H1 (cell line): ENCODE results near the gene PPFIBP2. TPM values are rescaled to one million over a fixed set of nuclear protein-coding genes. Genes with fewer than 3 reads are reported as not detected.

Experiments
- CTCF ChIA-PET: fragments of 300-600 bp; sonication (Branson Sonifier 250); formaldehyde crosslinking; loops from one replicate; lab custom pipeline; 2021; ENCODE audit not compliant: partially characterized antibody; lab: Charles Lee
- POLR2A ChIA-PET: fragments of 300-600 bp; sonication (Branson Sonifier 250); formaldehyde crosslinking; loops from one replicate; lab custom pipeline; 2021; ENCODE audit warnings: inconsistent platforms; ENCODE audit not compliant: partially characterized antibody; lab: Charles Lee
- DNase-seq, 2 experiments: peaks; one replicate each; pipeline versions ENCODE4 v3.0.0 to v3.0.0-alpha.2; 2010 to 2022; ENCODE audit warnings: low spot score in 2 of 2, low read depth in 1 of 2, mixed read lengths in 1 of 2
- FAIRE-seq: peaks from 2 replicates; lab custom pipeline; 2011; peaks lifted over from hg19 to GRCh38; lab: Jason Lieb, UNC
- H2AFZ ChIP-seq: 2 replicates; pipeline ENCODE4 v1.8.1; 2012; ENCODE audit warnings: low read length, inconsistent platforms
- H2AK5ac ChIP-seq: 2 replicates; pipeline ENCODE4 v1.6.1; 2013; ENCODE audit warnings: low read depth, low read length
- H2BK120ac ChIP-seq: replicated peaks from 2 replicates; pipeline ENCODE3; 2013; ENCODE audit warnings: low read depth, low read length, inconsistent platforms
- H2BK12ac ChIP-seq: 2 replicates; pipeline ENCODE4 v1.6.1; 2013; ENCODE audit warnings: low read depth, low read length
- H2BK15ac ChIP-seq: 2 replicates; pipeline ENCODE4 v1.6.1; 2013; ENCODE audit warnings: low read length
- H2BK20ac ChIP-seq: 2 replicates; pipeline ENCODE4 v1.6.1; 2013; ENCODE audit warnings: low read length
- H2BK5ac ChIP-seq: 2 replicates; pipeline ENCODE4 v1.6.1; 2013; ENCODE audit warnings: low read depth, low read length
- H3K14ac ChIP-seq: 2 replicates; pipeline ENCODE4 v1.6.1; 2013; ENCODE audit warnings: inconsistent platforms; ENCODE audit not compliant: insufficient read length
- H3K18ac ChIP-seq: 2 replicates; pipeline ENCODE4 v1.6.1; 2013; ENCODE audit warnings: low read length; ENCODE audit errors: extremely low read depth
- H3K23ac ChIP-seq: 2 replicates; pipeline ENCODE4 v1.6.1; 2013; ENCODE audit warnings: inconsistent platforms; ENCODE audit not compliant: insufficient read length
- H3K23me2 ChIP-seq: 2 replicates; pipeline ENCODE4 v1.6.1; 2013; ENCODE audit warnings: low read depth, low read length
- H3K27ac ChIP-seq: 2 replicates; pipeline ENCODE4 v1.6.1; 2011; ENCODE audit warnings: low read depth, low read length, inconsistent platforms
- H3K27me3 ChIP-seq, 4 experiments: replicated peaks in 1 of 4; 1 replicate in 1 of 4; 2 replicates in 3 of 4; pipeline versions ENCODE4 v1.6.1 to v1.8.1; 2011 to 2013; ENCODE audit warnings: low read length in 3 of 4, mild to moderate bottlenecking in 3 of 4, inconsistent platforms in 2 of 4, mixed read lengths in 2 of 4, moderate library complexity in 1 of 4; ENCODE audit not compliant: control insufficient read depth in 3 of 4, insufficient read depth in 3 of 4; ENCODE audit errors: extremely low read depth in 1 of 4
- H3K36me3 ChIP-seq, 4 experiments: 2 replicates each; pipeline versions ENCODE4 v1.6.1 to v1.8.1; 2011 to 2013; ENCODE audit warnings: mild to moderate bottlenecking in 4 of 4, low read length in 3 of 4, moderate library complexity in 2 of 4, control low read depth in 1 of 4, inconsistent platforms in 1 of 4; ENCODE audit not compliant: insufficient read depth in 4 of 4, control insufficient read depth in 2 of 4
- H3K4ac ChIP-seq: replicated peaks from 2 replicates; pipeline ENCODE3; 2013; ENCODE audit warnings: low read length, low read depth, mixed read lengths, inconsistent platforms; ENCODE audit not compliant: insufficient read length
- H3K4me1 ChIP-seq, 4 experiments: replicated peaks in 1 of 4; 1 replicate in 1 of 4; 2 replicates in 3 of 4; pipeline versions ENCODE4 v1.6.1 to v1.8.1; 2011 to 2013; ENCODE audit warnings: low read length in 3 of 4, inconsistent platforms in 2 of 4, mixed read lengths in 1 of 4; ENCODE audit not compliant: insufficient read depth in 4 of 4, control insufficient read depth in 3 of 4
- H3K4me2 ChIP-seq, 2 experiments: 2 replicates each; pipeline versions ENCODE4 v1.6.1 to v1.8.1; 2011 to 2013; ENCODE audit warnings: low read depth in 2 of 2, low read length in 2 of 2, control low read depth in 1 of 2, inconsistent platforms in 1 of 2, mild to moderate bottlenecking in 1 of 2; ENCODE audit not compliant: insufficient read depth in 1 of 2
- H3K4me3 ChIP-seq, 4 experiments: fragments of 200-600, 300-600 bp in 1 of 4; sonication (generic), shearing (Covaris generic), sonication (Bioruptor Twin) in 1 of 4; 2 replicates each; pipeline versions ENCODE4 v1.5.1 to v1.8.1; 2011 to 2016; ENCODE audit warnings: low read length in 4 of 4, low read depth in 3 of 4, control low read depth in 2 of 4, inconsistent platforms in 2 of 4, mild to moderate bottlenecking in 2 of 4, mixed read lengths in 1 of 4, moderate library complexity in 1 of 4; ENCODE audit not compliant: insufficient read depth in 2 of 4; ENCODE audit errors: extremely low read depth in 1 of 4
- H3K56ac ChIP-seq: replicated peaks from 2 replicates; pipeline ENCODE3; 2013; ENCODE audit warnings: low read depth, mild to moderate bottlenecking, mixed read lengths, low read length, inconsistent platforms; ENCODE audit not compliant: insufficient read length
- H3K79me1 ChIP-seq: 2 replicates; pipeline ENCODE4 v1.6.1; 2013; ENCODE audit warnings: low read depth, low read length, control low read depth
- H3K79me2 ChIP-seq, 2 experiments: 2 replicates each; pipeline versions ENCODE4 v1.6.1 to v1.8.1; 2012 to 2013; ENCODE audit warnings: low read length in 2 of 2, mild to moderate bottlenecking in 2 of 2, inconsistent platforms in 1 of 2; ENCODE audit not compliant: insufficient read depth in 2 of 2, control insufficient read depth in 1 of 2
- H3K9ac ChIP-seq, 4 experiments: replicated peaks in 1 of 4; 1 replicate in 1 of 4; 2 replicates in 3 of 4; pipeline versions ENCODE4 v1.6.1 to v1.8.1; 2011 to 2013; ENCODE audit warnings: low read depth in 3 of 4, low read length in 3 of 4, control low read depth in 2 of 4, mild to moderate bottlenecking in 2 of 4, moderate library complexity in 2 of 4, inconsistent platforms in 1 of 4; ENCODE audit errors: extremely low read depth in 1 of 4
- H3K9me3 ChIP-seq, 2 experiments: 2 replicates each; pipeline versions ENCODE4 v1.6.1 to v1.8.1; 2012 to 2013; ENCODE audit warnings: mild to moderate bottlenecking in 2 of 2, moderate library complexity in 2 of 2, control low read depth in 1 of 2, inconsistent platforms in 1 of 2, low read depth in 1 of 2, low read length in 1 of 2, mixed read lengths in 1 of 2; ENCODE audit not compliant: insufficient read depth in 2 of 2
- H4K20me1 ChIP-seq, 2 experiments: replicated peaks in 1 of 2; 2 replicates each; pipeline versions ENCODE3 to v1.8.1; 2011 to 2013; ENCODE audit warnings: inconsistent platforms in 2 of 2, low read length in 2 of 2, mild to moderate bottlenecking in 1 of 2; ENCODE audit not compliant: insufficient read depth in 2 of 2, control insufficient read depth in 1 of 2
- H4K5ac ChIP-seq: 2 replicates; pipeline ENCODE4 v1.6.1; 2013; ENCODE audit warnings: low read length, low read depth, mixed read lengths, inconsistent platforms; ENCODE audit not compliant: insufficient read length
- H4K8ac ChIP-seq: 2 replicates; pipeline ENCODE4 v1.8.0; 2013; ENCODE audit warnings: mild to moderate bottlenecking, moderate library complexity, low read length, inconsistent platforms; ENCODE audit not compliant: insufficient read depth; ENCODE audit errors: extremely low read depth
- H4K91ac ChIP-seq: replicated peaks from 2 replicates; pipeline ENCODE3; 2013; ENCODE audit warnings: low read length, mixed read lengths, inconsistent platforms; ENCODE audit not compliant: insufficient read length
- CBX8 ChIP-seq: fragments of 300-800, 300-1000 bp; sonication (generic); IDR thresholded peaks from 2 replicates; pipeline ENCODE4 v1.7.1; 2016; ENCODE audit warnings: low read depth, low read length, borderline replicate concordance
- EGR1 ChIP-seq: IDR thresholded peaks from 2 replicates; pipeline ENCODE4 v1.6.1; 2011; ENCODE audit warnings: low read depth, low read length, borderline replicate concordance
- WGBS, 2 experiments: shearing (Covaris generic) in 1 of 2; methylation state at CpG; one replicate each; pipeline versions ENCODE4 v1.1.6 to v1.1.7; 2013 to 2015; ENCODE audit warnings: low lambda C conversion rate in 2 of 2, mixed read lengths in 2 of 2, inconsistent platforms in 1 of 2, low coverage in 1 of 2, missing lambda C conversion rate in 1 of 2; ENCODE audit not compliant: insufficient replicate concordance in 2 of 2, insufficient coverage in 1 of 2, insufficient read length in 1 of 2; ENCODE audit errors: extremely low coverage in 1 of 2, missing lambda C conversion rate in 1 of 2; 5-methylcytosine and 5-hydroxymethylcytosine counted together
- polyA plus RNA-seq, 7 experiments: library from polyadenylated mRNA; depleted of rRNA in 3 of 7; stranded (reverse) in 5 of 7; unstranded in 2 of 7; fragments of >200 nt in 5 of 7; fragments of 200-250 nt in 2 of 7; gene quantifications; 1 replicate in 5 of 7; 2 replicates in 1 of 7; 4 replicates in 1 of 7; pipeline versions ENCODE4 v1.2.1 to v1.2.3, GENCODE V29; 2011 to 2013; ENCODE audit warnings: missing spikeins in 2 of 7, mixed read lengths in 2 of 7
- total RNA-seq: library from RNA; stranded (reverse); fragmentation: NEBNext Ultra II Directional; extraction: Animal tissue kit (Norgen Biotek cat#: 25700); gene quantifications from 2 replicates; pipeline ENCODE4 v1.2.1, GENCODE V29; 2021

PPFIBP2 gene
- total and polyA plus RNA-seq, 2 of the 8 experiments (the other 6 are each of a cell fraction or from before 2014, with no cell fraction given): 5.5 to 9.8 TPM

GRCh38 chr11:7564803-7565202 lies 51.0 kb downstream of the PPFIBP2 start:
- Histone ChIP-seq H3K14ac (no peak overlapping the region), H3K4me3 (no peak overlapping the region), H3K4ac (no peak overlapping the region), H3K23me2 (no peaks in the 10 kb centered on the region), H3K4me1 (no peaks in the 10 kb centered on the region; a peak in 1 of 7 replicates), H3K79me1 (no peaks in the 10 kb centered on the region), H3K9ac (no peak overlapping the region), H4K5ac (no peak overlapping the region), H4K91ac (no peak overlapping the region), H2BK120ac (no peak overlapping the region), H3K36me3 (no peaks in the 10 kb centered on the region), H3K23ac (no peak overlapping the region), H4K8ac (no peak overlapping the region), H2BK5ac (no peak overlapping the region), H3K4me2 (no peak overlapping the region), H4K20me1 (no peaks in the 10 kb centered on the region), H3K27ac (no peak overlapping the region), H2AFZ (no peak overlapping the region), H2AK5ac (no peak overlapping the region), H3K9me3 (no peaks in the 10 kb centered on the region), H3K79me2 (no peaks in the 10 kb centered on the region), H2BK15ac (no peak overlapping the region), H3K18ac (no peak overlapping the region), H3K27me3 (no peaks in the 10 kb centered on the region), H3K56ac (no peak overlapping the region), H2BK20ac (no peak overlapping the region), H2BK12ac (no peak overlapping the region)
- FAIRE-seq (no peak), DNase-seq (no peak)
- CTCF ChIA-PET: interaction anchor here (1.0 to 2.5 kb wide), 7 partner anchors 9 to 130 kb away, joined by 3 to 14 read pairs (median 5); no protein-coding TSS in a partner anchor
- WGBS, 2 experiments: 47% methylated on average over 2 of the region's 2 CpGs; no CpG with 5 or more reads in 1 of the 2 experiments
- POLR2A ChIA-PET: no interaction called here
- no peak for TF ChIP-seq CBX8
- no peak for TF ChIP-seq EGR1
